GM12875 (cell line): ENCODE results near the gene SEBOX.
"Not testable (repeated sequence)": the region's sequence is repeated elsewhere in the genome, so short reads cannot be mapped to it uniquely, and the experiment has no call there.

ENCODE experiments used
- H3K4me3 ChIP-seq: one replicate; pipeline ENCODE4 v1.5.1; 2011; ENCODE audit warnings: low read depth, low read length, control low read depth
- CTCF ChIP-seq: IDR thresholded peaks from 2 replicates; pipeline ENCODE4 v1.5.1; 2011; ENCODE audit warnings: low read depth, mild to moderate bottlenecking, control low read depth, inconsistent platforms, low read length, moderate library complexity, borderline replicate concordance; ENCODE audit not compliant: insufficient read depth

SEBOX gene

GRCh38 chr17:28339431-28339830 lies 25.6 kb downstream of the SEBOX start:
- TF ChIP-seq CTCF: no peak

GRCh38 chr17:28338769-28339212 lies 26.2 kb downstream of the SEBOX start:
- H3K4me3 ChIP-seq: not testable (repeated sequence)

More at GRCh38 chr17:28339431-28339830, 25.6 kb downstream of the SEBOX start:
- H3K4me3 ChIP-seq: no peak overlapping the region

- no peak overlapping the region for H3K4me3 ChIP-seq
- no peak for TF ChIP-seq CTCF
These were observed 26.8 kb downstream of the SEBOX start for GRCh38 chr17:28338056-28338768.

GRCh38 chr17:28335959-28336871 lies 28.8 kb downstream of the SEBOX start:
- peak overlapping the region; percentile 82 for H3K4me3 ChIP-seq
- no peak for TF ChIP-seq CTCF

GRCh38 chr17:28335201-28335958 lies 29.6 kb downstream of the SEBOX start, which contains the start of the genes IFT20 and TNFAIP1:
IFT20 (minus strand) TSS chr17:28335472; CDS start chr17:28331985, 3,487 bp downstream.
TNFAIP1 (plus strand) TSS chr17:28335761; CDS start chr17:28339522, 3,761 bp downstream.
- no peak for TF ChIP-seq CTCF
- H3K4me3 ChIP-seq: peak within 1 kb of the TSS; percentile 82

- no peak for TF ChIP-seq CTCF
These were observed 30.3 kb downstream of the SEBOX start for GRCh38 chr17:28334666-28335200.

GRCh38 chr17:28334171-28334570 lies 30.8 kb downstream of the SEBOX start:
- no peak for TF ChIP-seq CTCF
- H3K4me3 ChIP-seq: no peak overlapping the region

More at GRCh38 chr17:28334666-28335200, 30.3 kb downstream of the SEBOX start:
- H3K4me3 ChIP-seq: peak overlapping the region; percentile 77
